DND-41 (cell line): Measurements from ENCODE around the gene SNCA.

Source experiments
- EZH2 ChIP-seq: IDR thresholded peaks from 3 replicates; pipeline ENCODE4 v1.6.1; 2012; ENCODE audit warnings: borderline replicate concordance, low read depth, mild to moderate bottlenecking, moderate library complexity, low read length, inconsistent platforms; ENCODE audit not compliant: severe bottlenecking
- TF ChIP-seq, protein P1 (sequence below): IDR thresholded peaks from 2 replicates; pipeline ENCODE4 v1.5.1; 2012; ENCODE audit warnings: borderline replicate concordance, low read length, moderate library complexity, mild to moderate bottlenecking; ENCODE audit not compliant: poor library complexity, severe bottlenecking; ENCODE audit errors: extremely low read depth

DNA sequence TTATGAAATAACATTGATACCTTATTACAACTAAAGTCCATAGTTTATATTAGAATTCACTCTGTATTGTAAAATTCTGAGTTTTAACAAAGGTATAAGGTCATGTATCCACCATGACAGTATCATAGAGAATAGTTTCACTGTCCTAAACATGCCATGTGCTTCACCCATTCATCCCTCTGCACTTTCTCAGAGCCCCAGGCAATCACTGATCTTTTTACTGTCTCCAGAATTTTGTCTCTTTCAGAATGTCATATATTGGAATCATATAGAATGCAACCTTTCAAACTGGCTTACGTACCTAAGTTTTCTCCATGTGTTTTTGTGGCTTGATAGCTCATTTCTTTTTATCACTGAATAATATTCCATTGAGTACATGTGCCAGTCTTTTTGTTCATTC lies 33.9 kb downstream of the SNCA start:
- TF ChIP-seq, protein P1, sequence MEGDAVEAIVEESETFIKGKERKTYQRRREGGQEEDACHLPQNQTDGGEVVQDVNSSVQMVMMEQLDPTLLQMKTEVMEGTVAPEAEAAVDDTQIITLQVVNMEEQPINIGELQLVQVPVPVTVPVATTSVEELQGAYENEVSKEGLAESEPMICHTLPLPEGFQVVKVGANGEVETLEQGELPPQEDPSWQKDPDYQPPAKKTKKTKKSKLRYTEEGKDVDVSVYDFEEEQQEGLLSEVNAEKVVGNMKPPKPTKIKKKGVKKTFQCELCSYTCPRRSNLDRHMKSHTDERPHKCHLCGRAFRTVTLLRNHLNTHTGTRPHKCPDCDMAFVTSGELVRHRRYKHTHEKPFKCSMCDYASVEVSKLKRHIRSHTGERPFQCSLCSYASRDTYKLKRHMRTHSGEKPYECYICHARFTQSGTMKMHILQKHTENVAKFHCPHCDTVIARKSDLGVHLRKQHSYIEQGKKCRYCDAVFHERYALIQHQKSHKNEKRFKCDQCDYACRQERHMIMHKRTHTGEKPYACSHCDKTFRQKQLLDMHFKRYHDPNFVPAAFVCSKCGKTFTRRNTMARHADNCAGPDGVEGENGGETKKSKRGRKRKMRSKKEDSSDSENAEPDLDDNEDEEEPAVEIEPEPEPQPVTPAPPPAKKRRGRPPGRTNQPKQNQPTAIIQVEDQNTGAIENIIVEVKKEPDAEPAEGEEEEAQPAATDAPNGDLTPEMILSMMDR: no peak
- TF ChIP-seq EZH2: no peak
